K562 (cell line): Measurements from ENCODE around the gene ROBO1. TPM values are rescaled to one million over a fixed set of nuclear protein-coding genes. Genes with fewer than 3 reads are reported as not detected.

Experiments used
- ATAC-seq: fragments of 200-7000 bp; cut with Tn5 transposase; 3 replicates; pipeline ENCODE4 v1.9.1; 2020; ENCODE audit warnings: moderate library complexity
- BruUV-seq: library from RNA; stranded (reverse); fragments of 400-500 nt; replicated peaks from 2 replicates; lab custom pipeline; 2021; lab: Mats Ljungman, UMichigan
- CTCF ChIA-PET: fragments of 300-600 bp; formaldehyde crosslinking; extraction: SDS; loops from one replicate; lab custom pipeline; 2021; ENCODE audit warnings: low intra/inter-chr PET ratio; lab: Yijun Ruan, JAX
- POLR2A ChIA-PET: fragments of 300-600, 350-650 bp; sonication (Branson Sonifier 250); formaldehyde crosslinking; extraction: SDS; loops from one replicate; lab custom pipeline; 2021; ENCODE audit warnings: antibody characterized with exemption, inconsistent platforms; lab: Yijun Ruan, JAX
- DNase-seq, 4 experiments: peaks; one replicate each; pipeline versions ENCODE4 v3.0.0 to v3.0.0-alpha.2; 2011 to 2018; ENCODE audit warnings: low spot score in 3 of 4, mixed read lengths in 3 of 4; ENCODE audit errors: extremely low read depth in 1 of 4
- FAIRE-seq: peaks from 2 replicates; lab custom pipeline; 2011; peaks lifted over from hg19 to GRCh38; lab: Jason Lieb, UNC
- H2AFZ ChIP-seq: 2 replicates; pipeline ENCODE4 v1.6.0; 2011; ENCODE audit warnings: low read depth, low read length, control low read depth, inconsistent platforms
- H3K27ac ChIP-seq: fragments of 200-600 bp; 3 replicates; pipeline ENCODE4 v1.8.0; 2011; ENCODE audit warnings: low read depth, mild to moderate bottlenecking, control low read depth, inconsistent platforms, low read length, moderate library complexity, mixed read lengths; ENCODE audit errors: extremely low read depth
- H3K27me3 ChIP-seq, 2 experiments: fragments of 300-600 bp in 1 of 2; 2 replicates in 1 of 2; 3 replicates in 1 of 2; pipeline versions ENCODE4 v1.6.0 to v1.8.0; 2011; ENCODE audit warnings: inconsistent platforms in 2 of 2, low read length in 2 of 2, mild to moderate bottlenecking in 1 of 2, mixed read lengths in 1 of 2, moderate library complexity in 1 of 2; ENCODE audit not compliant: control insufficient read depth in 2 of 2, insufficient read depth in 2 of 2
- H3K36me3 ChIP-seq: fragments of 300-600 bp; 3 replicates; pipeline ENCODE4 v1.8.0; 2011; ENCODE audit warnings: mild to moderate bottlenecking, low read length, inconsistent platforms; ENCODE audit not compliant: control insufficient read depth, insufficient read depth
- H3K4me1 ChIP-seq, 2 experiments: fragments of 200-600 bp in 1 of 2; replicated peaks in 1 of 2; 2 replicates in 1 of 2; 3 replicates in 1 of 2; pipeline versions ENCODE4 v1.5.1 to v1.8.0; 2011; ENCODE audit warnings: inconsistent platforms in 2 of 2, low read length in 2 of 2, mild to moderate bottlenecking in 1 of 2, mixed read lengths in 1 of 2, moderate library complexity in 1 of 2; ENCODE audit not compliant: control insufficient read depth in 2 of 2, insufficient read depth in 2 of 2
- H3K4me2 ChIP-seq: 2 replicates; pipeline ENCODE4 v1.6.1; 2011; ENCODE audit warnings: low read length, control low read depth, inconsistent platforms, mixed read lengths; ENCODE audit not compliant: insufficient read depth
- H3K4me3 ChIP-seq: fragments of 200-600 bp; sonication (generic), shearing (Covaris generic); 2 replicates; pipeline ENCODE4 v1.5.1; 2016; ENCODE audit warnings: control low read depth, inconsistent platforms
- H3K79me2 ChIP-seq: fragments of 200-600 bp; 3 replicates; pipeline ENCODE4 v1.8.0; 2011; ENCODE audit warnings: low read length, inconsistent platforms; ENCODE audit not compliant: control insufficient read depth, insufficient read depth
- H3K9ac ChIP-seq, 2 experiments: 2 replicates each; pipeline versions ENCODE4 v1.6.0 to v1.6.1; 2011; ENCODE audit warnings: low read depth in 2 of 2, low read length in 2 of 2, control low read depth in 1 of 2, inconsistent platforms in 1 of 2, mild to moderate bottlenecking in 1 of 2, mixed read lengths in 1 of 2; ENCODE audit not compliant: insufficient read depth in 1 of 2
- H3K9me1 ChIP-seq: one replicate; pipeline ENCODE4 v1.6.0; 2011; ENCODE audit warnings: inconsistent platforms, mild to moderate bottlenecking, low read length, moderate library complexity; ENCODE audit not compliant: control insufficient read depth, insufficient read depth
- H3K9me3 ChIP-seq: replicated peaks from 2 replicates; pipeline ENCODE4 v1.5.1; 2011; ENCODE audit warnings: low read depth, low read length, inconsistent platforms; ENCODE audit not compliant: control insufficient read depth, insufficient read depth
- H4K20me1 ChIP-seq: replicated peaks from 2 replicates; pipeline ENCODE4 v1.6.1; 2011; ENCODE audit warnings: low read length, inconsistent platforms, mixed read lengths; ENCODE audit not compliant: control insufficient read depth, insufficient read depth
- ASH1L ChIP-seq: fragments of 450-650 bp; IDR thresholded peaks from 2 replicates; pipeline ENCODE4 v1.6.1; 2018; ENCODE audit warnings: borderline replicate concordance, mild to moderate bottlenecking, low read depth; ENCODE audit not compliant: partially characterized antibody
- CBX2 ChIP-seq: fragments of 200-600 bp; sonication (generic); IDR thresholded peaks from one replicate; pipeline ENCODE4 v1.6.1; 2012; ENCODE audit warnings: mild to moderate bottlenecking, low read length, inconsistent platforms; ENCODE audit not compliant: insufficient read depth, poor library complexity, severe bottlenecking
- ETV1 ChIP-seq: fragments of 450-650 bp; conservative IDR thresholded peaks from 2 replicates; pipeline ENCODE4 v1.6.1; 2016; ENCODE audit warnings: missing genetic modification characterization, control low read depth, low read depth, missing compliant biosample characterization
- PHF20 ChIP-seq: fragments of 450-650 bp; IDR thresholded peaks from 2 replicates; pipeline ENCODE4 v1.6.1; 2018; ENCODE audit not compliant: partially characterized antibody
- PURB ChIP-seq: sonication (generic); formaldehyde crosslinking; IDR thresholded peaks from 2 replicates; pipeline ENCODE4 v1.9.0; 2021; ENCODE audit warnings: low read depth, mild to moderate bottlenecking, missing genetic modification reagents
- RBM14 ChIP-seq: fragments of 200-400 bp; formaldehyde crosslinking; IDR thresholded peaks from 2 replicates; pipeline ENCODE4 v1.6.1; 2018; ENCODE audit warnings: low read depth, mild to moderate bottlenecking, low read length, moderate library complexity, borderline replicate concordance; ENCODE audit not compliant: insufficient read depth
- TAL1 ChIP-seq: fragments of 450-650 bp; IDR thresholded peaks from 2 replicates; pipeline ENCODE4 v1.6.1; 2016; ENCODE audit warnings: mild to moderate bottlenecking
- VEZF1 ChIP-seq: fragments of 200-800 bp; sonication (Bioruptor generic); IDR thresholded peaks from 2 replicates; pipeline ENCODE4 v1.6.1; 2017; ENCODE audit warnings: missing genetic modification characterization, missing compliant biosample characterization
- ZFP30 ChIP-seq: fragments of 250-450 bp; sonication (Bioruptor Pico); IDR thresholded peaks from 2 replicates; pipeline ENCODE4 v1.8.0; 2022; ENCODE audit warnings: moderate library complexity, mild to moderate bottlenecking, inconsistent platforms, borderline replicate concordance
- ZFP91 ChIP-seq: sonication (generic); formaldehyde crosslinking; IDR thresholded peaks from 2 replicates; pipeline ENCODE4 v1.8.0; 2022; ENCODE audit warnings: mild to moderate bottlenecking, missing genetic modification reagents
- ZFX ChIP-seq: sonication (generic); formaldehyde crosslinking; IDR thresholded peaks from 2 replicates; pipeline ENCODE4 v1.8.0; 2022; ENCODE audit warnings: mild to moderate bottlenecking, missing genetic modification reagents, moderate library complexity
- ZNF143 ChIP-seq: sonication (generic); formaldehyde crosslinking; IDR thresholded peaks from 2 replicates; pipeline ENCODE4 v1.9.0; 2022; ENCODE audit warnings: mild to moderate bottlenecking, missing genetic modification reagents
- ZNF174 ChIP-seq: fragments of 250-450 bp; sonication (Bioruptor Pico); IDR thresholded peaks from 2 replicates; pipeline ENCODE4 v1.4.0; 2020; ENCODE audit warnings: mild to moderate bottlenecking
- ZNF444 ChIP-seq: fragments of 250-450 bp; sonication (Bioruptor Pico); IDR thresholded peaks from 2 replicates; pipeline ENCODE4 v1.4.0; 2020; ENCODE audit warnings: mild to moderate bottlenecking, moderate library complexity
- ZNF512 ChIP-seq: IDR thresholded peaks from 2 replicates; pipeline ENCODE4 v1.6.1; 2016; ENCODE audit warnings: missing genetic modification characterization, missing compliant biosample characterization
- ZNF778 ChIP-seq: fragments of 450-650 bp; formaldehyde crosslinking; IDR thresholded peaks from 2 replicates; pipeline ENCODE4 v1.4.0; 2020; ENCODE audit warnings: mild to moderate bottlenecking, moderate library complexity
- WGBS: fragments of 100-300 bp; shearing (Covaris generic); methylation state at CpG from one replicate; pipeline ENCODE4 v1.1.6; 2016; ENCODE audit warnings: low coverage, mixed read lengths; ENCODE audit not compliant: insufficient coverage; ENCODE audit errors: missing lambda C conversion rate; 5-methylcytosine and 5-hydroxymethylcytosine counted together
- in situ Hi-C: fragments of 300-500 bp; cut with MboI; formaldehyde crosslinking; loops from 4 replicates; pipeline ENCODE4 v1.15.0; 2018; ENCODE audit warnings: inconsistent platforms, mixed read lengths
- intact Hi-C: fragments of 100-400 bp; cut with micrococcal nuclease; formaldehyde crosslinking; loops from 2 replicates; pipeline ENCODE4 v1.14.2; 2022
- polyA plus RNA-seq, 8 experiments: library from polyadenylated mRNA; depleted of rRNA in 4 of 8; stranded (reverse) in 5 of 8; unstranded in 3 of 8; fragments of >200 nt; fragmentation: Nextera tagmentation in 2 of 8; fragmentation: Illumina TruSeq in 1 of 8; extraction: Ambion mirVana in 2 of 8; extraction: Trizol in 1 of 8; gene quantifications; 2 replicates each; pipeline versions ENCODE4 v1.2.1 to v1.2.3, GENCODE V29; 2011 to 2014; ENCODE audit warnings: inconsistent platforms in 1 of 8, missing spikeins in 1 of 8
- total RNA-seq, 7 experiments: library from RNA; depleted of rRNA in 6 of 7; stranded (reverse); fragments of >200 nt in 6 of 7; fragmentation: Illumina TruSeq in 2 of 7; extraction: Trizol in 2 of 7; gene quantifications; 2 replicates each; pipeline versions ENCODE4 v1.2.1 to v1.2.3, GENCODE V29; 2011 to 2021; ENCODE audit warnings: low replicate concordance in 1 of 7

ROBO1 gene
- total and polyA plus RNA-seq, 9 of the 15 experiments (the other 6 are each of a cell fraction or from before 2014, with no cell fraction given), result 0.01 to 0.53 (median 0.17) TPM; not detected in 5

- H3K9me1 ChIP-seq, result no peaks in the 10 kb centered on the region
- H3K27ac ChIP-seq, result no peak overlapping the region
- H3K9me3 ChIP-seq, result no peaks in the 10 kb centered on the region
- ChIA-PET POLR2A (no interaction called here), CTCF (no interaction called here)
- in situ Hi-C loops (no loop called here), intact Hi-C loops (no loop called here)
- no peak for FAIRE-seq
- BruUV-seq, result no TSS peak
- no peaks in the 10 kb centered on the region for H3K36me3 ChIP-seq
- H3K27me3 ChIP-seq, result no peaks in the 10 kb centered on the region
- H4K20me1 ChIP-seq, result no peaks in the 10 kb centered on the region
- TF ChIP-seq CBX2, result no peak
- TF ChIP-seq ZNF512 (tag), result no peak
- TF ChIP-seq TAL1, result no peak
- TF ChIP-seq VEZF1 (CRISPR knock-in tag), result no peak
- TF ChIP-seq ZFP30 (CRISPR knock-in tag), result no peak
- TF ChIP-seq PHF20, result no peak
- no peak for TF ChIP-seq ETV1
- TF ChIP-seq PURB, result no peak
- TF ChIP-seq RBM14, result no peak
- TF ChIP-seq ZNF174 (CRISPR knock-in tag), result no peak
- no peak for TF ChIP-seq ZNF444 (CRISPR knock-in tag)
- no peak for TF ChIP-seq ZNF778 (CRISPR knock-in tag)
- no peak for TF ChIP-seq ASH1L
- TF ChIP-seq ZNF143, result no peak
- TF ChIP-seq ZFP91 (CRISPR knock-in tag), result no peak
- TF ChIP-seq ZFX (CRISPR knock-in tag), result no peak
- TF ChIP-seq, all 486 proteins: peak for 0
- Histone ChIP-seq H3K9ac (no peak overlapping the region), H3K79me2 (no peaks in the 10 kb centered on the region), H3K4me3 (no peak overlapping the region), H3K4me2 (no peak overlapping the region), H2AFZ (no peak overlapping the region), H3K4me1 (no peaks in the 10 kb centered on the region)
- DNase-seq (no peak), ATAC-seq (no peak)
- WGBS, result 31% methylated on average over 16 of the region's 42 CpGs
Observed at GRCh38 chr3:79766496-79767193, 1.2 kb downstream of the ROBO1 start.
